Panc1 (cell line): ENCODE measurements around the gene NAP1L5.

Source experiments
- POLR2AphosphoS5 ChIP-seq: IDR thresholded peaks from 2 replicates; pipeline ENCODE4 v1.6.1; 2012; ENCODE audit warnings: mild to moderate bottlenecking, low read depth, low read length, moderate library complexity
- TCF7L2 ChIP-seq: IDR thresholded peaks from 2 replicates; pipeline ENCODE4 v1.6.1; 2011; ENCODE audit warnings: mild to moderate bottlenecking, low read depth, low read length, inconsistent platforms
- TF ChIP-seq, protein P1 (sequence below), 2 experiments: IDR thresholded peaks; 2 replicates each; pipeline ENCODE4 v1.6.1; 2011 to 2012; ENCODE audit warnings: low read depth in 2 of 2, control low read depth in 1 of 2, low read length in 1 of 2, mild to moderate bottlenecking in 1 of 2, moderate library complexity in 1 of 2; ENCODE audit not compliant: insufficient read depth in 1 of 2
- TF ChIP-seq, protein P2 (sequence below): fragments of 450-650 bp; IDR thresholded peaks from 2 replicates; pipeline ENCODE4 v1.5.1; 2017; ENCODE audit warnings: mild to moderate bottlenecking

DNA sequence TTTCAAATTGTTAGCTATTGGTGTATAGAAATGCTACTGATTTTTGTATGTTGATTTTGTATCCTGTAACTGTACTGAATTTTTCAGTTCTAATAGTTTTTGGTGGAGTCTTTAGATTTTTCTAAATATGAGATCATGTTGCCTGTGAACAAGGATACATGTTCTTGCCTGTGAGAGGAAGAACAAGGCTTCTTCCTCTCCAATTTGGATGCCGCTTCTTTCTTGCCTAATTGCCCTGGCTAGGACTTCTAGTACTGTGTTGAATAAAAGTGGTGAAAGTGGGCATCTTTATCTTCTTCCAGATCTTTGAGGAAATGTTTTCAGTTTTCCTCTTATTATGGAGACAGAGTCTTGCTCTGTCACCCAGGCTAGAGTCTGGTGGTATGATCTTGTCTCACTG is 16.2 kb upstream of the NAP1L5 start:
- TF ChIP-seq, protein P1, sequence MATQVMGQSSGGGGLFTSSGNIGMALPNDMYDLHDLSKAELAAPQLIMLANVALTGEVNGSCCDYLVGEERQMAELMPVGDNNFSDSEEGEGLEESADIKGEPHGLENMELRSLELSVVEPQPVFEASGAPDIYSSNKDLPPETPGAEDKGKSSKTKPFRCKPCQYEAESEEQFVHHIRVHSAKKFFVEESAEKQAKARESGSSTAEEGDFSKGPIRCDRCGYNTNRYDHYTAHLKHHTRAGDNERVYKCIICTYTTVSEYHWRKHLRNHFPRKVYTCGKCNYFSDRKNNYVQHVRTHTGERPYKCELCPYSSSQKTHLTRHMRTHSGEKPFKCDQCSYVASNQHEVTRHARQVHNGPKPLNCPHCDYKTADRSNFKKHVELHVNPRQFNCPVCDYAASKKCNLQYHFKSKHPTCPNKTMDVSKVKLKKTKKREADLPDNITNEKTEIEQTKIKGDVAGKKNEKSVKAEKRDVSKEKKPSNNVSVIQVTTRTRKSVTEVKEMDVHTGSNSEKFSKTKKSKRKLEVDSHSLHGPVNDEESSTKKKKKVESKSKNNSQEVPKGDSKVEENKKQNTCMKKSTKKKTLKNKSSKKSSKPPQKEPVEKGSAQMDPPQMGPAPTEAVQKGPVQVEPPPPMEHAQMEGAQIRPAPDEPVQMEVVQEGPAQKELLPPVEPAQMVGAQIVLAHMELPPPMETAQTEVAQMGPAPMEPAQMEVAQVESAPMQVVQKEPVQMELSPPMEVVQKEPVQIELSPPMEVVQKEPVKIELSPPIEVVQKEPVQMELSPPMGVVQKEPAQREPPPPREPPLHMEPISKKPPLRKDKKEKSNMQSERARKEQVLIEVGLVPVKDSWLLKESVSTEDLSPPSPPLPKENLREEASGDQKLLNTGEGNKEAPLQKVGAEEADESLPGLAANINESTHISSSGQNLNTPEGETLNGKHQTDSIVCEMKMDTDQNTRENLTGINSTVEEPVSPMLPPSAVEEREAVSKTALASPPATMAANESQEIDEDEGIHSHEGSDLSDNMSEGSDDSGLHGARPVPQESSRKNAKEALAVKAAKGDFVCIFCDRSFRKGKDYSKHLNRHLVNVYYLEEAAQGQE (IDR thresholded peaks at IDR 0.05; ENCODE audit: insufficient read depth in 1 of 2, low read depth in 2 of 2, low read length in 1 of 2): no peak
- TF ChIP-seq TCF7L2: no peak
- TF ChIP-seq, protein P2, sequence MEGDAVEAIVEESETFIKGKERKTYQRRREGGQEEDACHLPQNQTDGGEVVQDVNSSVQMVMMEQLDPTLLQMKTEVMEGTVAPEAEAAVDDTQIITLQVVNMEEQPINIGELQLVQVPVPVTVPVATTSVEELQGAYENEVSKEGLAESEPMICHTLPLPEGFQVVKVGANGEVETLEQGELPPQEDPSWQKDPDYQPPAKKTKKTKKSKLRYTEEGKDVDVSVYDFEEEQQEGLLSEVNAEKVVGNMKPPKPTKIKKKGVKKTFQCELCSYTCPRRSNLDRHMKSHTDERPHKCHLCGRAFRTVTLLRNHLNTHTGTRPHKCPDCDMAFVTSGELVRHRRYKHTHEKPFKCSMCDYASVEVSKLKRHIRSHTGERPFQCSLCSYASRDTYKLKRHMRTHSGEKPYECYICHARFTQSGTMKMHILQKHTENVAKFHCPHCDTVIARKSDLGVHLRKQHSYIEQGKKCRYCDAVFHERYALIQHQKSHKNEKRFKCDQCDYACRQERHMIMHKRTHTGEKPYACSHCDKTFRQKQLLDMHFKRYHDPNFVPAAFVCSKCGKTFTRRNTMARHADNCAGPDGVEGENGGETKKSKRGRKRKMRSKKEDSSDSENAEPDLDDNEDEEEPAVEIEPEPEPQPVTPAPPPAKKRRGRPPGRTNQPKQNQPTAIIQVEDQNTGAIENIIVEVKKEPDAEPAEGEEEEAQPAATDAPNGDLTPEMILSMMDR: no peak
- no peak for TF ChIP-seq POLR2AphosphoS5
